G401.6 (cell line): ENCODE measurements around the gene CERK.
"Not testable (repeated sequence)": the region's sequence is repeated elsewhere in the genome, so short reads cannot be mapped to it uniquely, and the experiment has no call there.

ENCODE experiments used
- FAIRE-seq: peaks from 2 replicates; lab custom pipeline; 2012; peaks lifted over from hg19 to GRCh38; lab: Jason Lieb, UNC

CERK gene

GRCh38 chr22:46748908-46749675, 11.0 kb upstream of the CERK start:
- no peak for FAIRE-seq

GRCh38 chr22:46748206-46748907, 10.3 kb upstream of the CERK start:
- FAIRE-seq = no peak

- FAIRE-seq = no peak
These were observed 9.6 kb upstream of the CERK start for GRCh38 chr22:46747646-46748045.

- no peak for FAIRE-seq
These were observed 8.6 kb upstream of the CERK start for GRCh38 chr22:46746620-46747019.

- no peak for FAIRE-seq
These were observed 8.1 kb upstream of the CERK start for GRCh38 chr22:46746192-46746591.

GRCh38 chr22:46744581-46744980, 6.5 kb upstream of the CERK start:
- FAIRE-seq = no peak

GRCh38 chr22:46742576-46743221, 4.6 kb upstream of the CERK start:
- FAIRE-seq = no peak

- no peak for FAIRE-seq
These were observed 4.0 kb upstream of the CERK start for GRCh38 chr22:46741974-46742519.

GRCh38 chr22:46740910-46741780, 3.1 kb upstream of the CERK start:
- no peak for FAIRE-seq

GRCh38 chr22:46739094-46739870, 1.2 kb upstream of the CERK start:
- no peak for FAIRE-seq

- FAIRE-seq = no peak
These were observed 618 bp upstream of the CERK start for GRCh38 chr22:46738647-46739093.

- no peak for FAIRE-seq
These were observed 712 bp downstream of the CERK start for GRCh38 chr22:46737105-46737975.

GRCh38 chr22:46736705-46737104, 1.3 kb downstream of the CERK start:
- FAIRE-seq = no peak

- no peak for FAIRE-seq
These were observed 2.1 kb downstream of the CERK start for GRCh38 chr22:46735747-46736608.

- no peak for FAIRE-seq
These were observed 3.1 kb downstream of the CERK start for GRCh38 chr22:46734830-46735453.

GRCh38 chr22:46734213-46734722, 3.8 kb downstream of the CERK start:
- FAIRE-seq = not testable (repeated sequence)

GRCh38 chr22:46732513-46732912, 5.5 kb downstream of the CERK start:
- FAIRE-seq = no peak

- FAIRE-seq = no peak
These were observed 6.0 kb downstream of the CERK start for GRCh38 chr22:46732041-46732379.
